PC-9 (cell line): ENCODE measurements around the gene ECM2.
A peak's percentile ranks its signal among the peaks of the same experiment; 100 is the strongest.

Experiments used
- EZH2 ChIP-seq: fragments of 200-600 bp; sonication (generic); IDR thresholded peaks from 2 replicates; pipeline ENCODE4 v1.8.0; 2017; ENCODE audit warnings: antibody characterized with exemption, low read depth
- TF ChIP-seq, protein P1 (sequence below): fragments of 200-600 bp; sonication (generic); conservative IDR thresholded peaks from 2 replicates; pipeline ENCODE4 v1.6.1; 2017; ENCODE audit warnings: mixed run types, antibody characterized with exemption, mild to moderate bottlenecking, moderate library complexity

DNA sequence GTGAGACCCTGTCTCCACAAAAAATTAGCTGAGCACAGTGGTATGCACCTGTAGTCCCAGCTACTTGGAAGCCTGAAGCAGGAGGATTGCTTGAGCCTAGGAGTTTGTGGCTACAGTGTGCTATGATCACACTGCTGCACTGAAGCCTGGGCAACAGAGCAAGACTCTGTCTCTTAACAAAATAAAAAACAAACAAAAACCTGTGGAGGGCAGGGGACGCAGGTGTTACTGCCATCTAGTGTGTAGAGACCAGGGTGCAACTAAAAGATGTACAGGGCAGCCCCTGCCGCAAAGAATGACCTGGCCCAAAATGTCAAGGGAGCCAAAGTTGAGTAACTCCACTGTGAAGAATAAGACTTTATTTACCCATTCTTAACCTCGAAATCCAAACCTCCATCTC is 80.6 kb downstream of the ECM2 start:
- TF ChIP-seq, protein P1, sequence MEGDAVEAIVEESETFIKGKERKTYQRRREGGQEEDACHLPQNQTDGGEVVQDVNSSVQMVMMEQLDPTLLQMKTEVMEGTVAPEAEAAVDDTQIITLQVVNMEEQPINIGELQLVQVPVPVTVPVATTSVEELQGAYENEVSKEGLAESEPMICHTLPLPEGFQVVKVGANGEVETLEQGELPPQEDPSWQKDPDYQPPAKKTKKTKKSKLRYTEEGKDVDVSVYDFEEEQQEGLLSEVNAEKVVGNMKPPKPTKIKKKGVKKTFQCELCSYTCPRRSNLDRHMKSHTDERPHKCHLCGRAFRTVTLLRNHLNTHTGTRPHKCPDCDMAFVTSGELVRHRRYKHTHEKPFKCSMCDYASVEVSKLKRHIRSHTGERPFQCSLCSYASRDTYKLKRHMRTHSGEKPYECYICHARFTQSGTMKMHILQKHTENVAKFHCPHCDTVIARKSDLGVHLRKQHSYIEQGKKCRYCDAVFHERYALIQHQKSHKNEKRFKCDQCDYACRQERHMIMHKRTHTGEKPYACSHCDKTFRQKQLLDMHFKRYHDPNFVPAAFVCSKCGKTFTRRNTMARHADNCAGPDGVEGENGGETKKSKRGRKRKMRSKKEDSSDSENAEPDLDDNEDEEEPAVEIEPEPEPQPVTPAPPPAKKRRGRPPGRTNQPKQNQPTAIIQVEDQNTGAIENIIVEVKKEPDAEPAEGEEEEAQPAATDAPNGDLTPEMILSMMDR, result peak; percentile 39; the same call in 1 of the 2 replicates
- TF ChIP-seq EZH2, result no peak
